ES-I3 (cell line): ENCODE measurements around the gene TRIM15.

Experiments used
- H3K36me3 ChIP-seq: 2 replicates; pipeline ENCODE4 v1.6.1; 2013; ENCODE audit warnings: mild to moderate bottlenecking, low read length, control low read depth, moderate library complexity; ENCODE audit not compliant: insufficient read depth
- H3K4me1 ChIP-seq: 2 replicates; pipeline ENCODE4 v1.6.1; 2013; ENCODE audit warnings: mild to moderate bottlenecking, control low read depth, low read length; ENCODE audit not compliant: insufficient read depth
- H3K9ac ChIP-seq: 2 replicates; pipeline ENCODE4 v1.6.1; 2013; ENCODE audit warnings: low read depth, mild to moderate bottlenecking, low read length, moderate library complexity
- H3K9me3 ChIP-seq: 2 replicates; pipeline ENCODE4 v1.6.1; 2013; ENCODE audit warnings: mild to moderate bottlenecking, low read length, moderate library complexity; ENCODE audit not compliant: control insufficient read depth, insufficient read depth

Gene TRIM15

GRCh38 chr6:30154061-30154460 is 9.3 kb upstream of the TRIM15 start:
- no peaks in the 10 kb centered on the region for H3K9me3 ChIP-seq

DNA sequence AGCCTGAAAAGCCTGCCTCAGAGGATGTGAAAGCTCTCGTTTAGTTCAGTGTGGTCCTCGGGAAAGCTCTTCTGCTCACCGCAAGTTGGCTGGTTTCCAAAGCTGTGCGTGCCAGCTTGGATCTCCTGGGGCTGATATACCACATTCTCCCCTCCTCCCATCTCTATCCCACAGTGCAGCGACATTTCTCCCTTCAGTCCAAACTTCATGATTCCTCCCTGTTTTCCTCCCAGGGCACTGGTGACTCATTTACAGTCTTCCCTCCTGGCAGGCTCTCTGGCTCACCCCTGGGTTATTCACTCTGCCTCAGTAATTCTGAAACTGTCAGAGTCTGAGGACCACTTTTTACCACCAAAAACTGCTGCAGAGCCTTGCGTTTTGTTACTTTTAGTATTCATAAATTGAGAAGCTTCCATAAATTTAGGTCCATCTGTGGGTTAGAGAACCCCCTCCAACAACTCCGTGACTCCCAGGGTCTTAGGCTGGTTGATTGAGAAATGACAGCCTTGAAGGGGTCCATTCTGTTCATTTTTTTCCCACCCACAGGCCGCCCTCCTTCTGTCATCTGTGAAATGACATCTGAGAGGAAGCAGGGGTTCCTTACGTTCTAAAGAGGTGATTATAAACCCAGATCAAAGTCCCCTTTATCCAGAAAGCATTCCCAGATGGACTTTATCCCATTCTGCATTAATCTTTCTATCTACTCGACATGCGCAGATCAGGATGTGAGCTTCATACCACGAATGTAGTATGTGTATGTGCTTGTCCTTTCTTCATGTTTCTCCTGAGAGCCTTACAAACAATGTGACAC is 8.4 kb upstream of the TRIM15 start:
- H3K4me1 ChIP-seq: no peaks in the 10 kb centered on the region; the same call in 1 of the 2 replicates

More at GRCh38 chr6:30154061-30154460, 9.3 kb upstream of the TRIM15 start:
- Histone ChIP-seq H3K9ac (no peak overlapping the region), H3K36me3 (no peaks in the 10 kb centered on the region), H3K4me1 (no peaks in the 10 kb centered on the region; the same call in 1 of the 2 replicates)

DNA sequence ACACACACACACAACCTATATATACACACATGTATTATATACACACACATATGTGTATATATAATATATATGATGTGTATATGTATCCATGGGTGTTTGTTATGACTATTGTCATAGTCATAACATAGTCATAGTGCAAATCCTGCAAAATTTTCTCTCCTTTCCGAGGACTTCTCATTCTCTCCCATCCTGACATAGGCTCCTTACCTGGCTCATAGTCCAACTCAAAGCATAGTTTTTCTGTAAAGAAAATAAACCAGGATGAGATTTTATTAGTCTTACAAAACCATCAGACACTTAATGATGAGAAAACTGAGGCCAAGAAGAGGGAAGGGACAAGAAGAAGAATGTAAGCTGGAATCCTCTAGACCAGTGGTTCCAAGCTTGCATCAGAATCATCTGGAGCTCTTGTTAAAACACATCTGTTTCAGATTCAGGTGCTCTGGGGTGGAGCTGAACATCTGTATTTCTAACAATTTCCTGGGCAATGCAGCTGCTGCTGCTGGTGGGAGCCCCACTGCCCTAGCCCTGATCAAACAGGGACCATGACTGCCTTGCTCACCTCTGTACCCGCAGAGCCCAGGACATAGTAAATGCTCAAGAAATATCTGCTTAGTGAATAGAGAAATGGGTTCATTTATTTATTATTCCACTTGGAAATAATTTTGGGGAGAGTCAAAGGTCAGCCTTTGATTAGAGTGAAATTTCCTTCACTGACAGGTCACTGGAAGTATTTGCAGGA is 7.7 kb upstream of the TRIM15 start:
- Histone ChIP-seq H3K4me1 (no peaks in the 10 kb centered on the region; the same call in 1 of the 2 replicates), H3K36me3 (no peaks in the 10 kb centered on the region), H3K9ac (no peak overlapping the region), H3K9me3 (no peaks in the 10 kb centered on the region)

More for the DNA sequence above, 8.4 kb upstream of the TRIM15 start:
- no peak overlapping the region for H3K9ac ChIP-seq
- no peaks in the 10 kb centered on the region for H3K36me3 ChIP-seq
- H3K9me3 ChIP-seq: no peaks in the 10 kb centered on the region

DNA sequence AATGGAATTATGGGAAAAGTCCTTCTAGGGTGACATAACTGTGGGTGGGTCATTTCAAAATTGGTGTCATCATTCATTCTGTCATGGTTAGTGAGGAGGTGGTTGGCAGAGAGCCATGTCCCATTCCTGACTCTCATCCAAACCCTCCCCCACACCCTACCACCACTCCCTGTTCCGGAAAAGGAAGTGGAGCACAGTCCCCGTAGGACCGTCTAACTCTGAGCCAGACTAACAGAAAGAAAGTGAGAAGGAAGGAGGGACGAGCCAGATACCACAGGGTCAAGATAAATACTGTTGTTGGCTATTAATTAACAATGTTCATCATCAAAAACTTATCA is 7.1 kb upstream of the TRIM15 start:
- Histone ChIP-seq H3K9me3 (no peaks in the 10 kb centered on the region), H3K36me3 (no peaks in the 10 kb centered on the region), H3K9ac (no peak overlapping the region), H3K4me1 (no peaks in the 10 kb centered on the region; the same call in 1 of the 2 replicates)

GRCh38 chr6:30156774-30157173 is 6.6 kb upstream of the TRIM15 start:
- H3K9ac ChIP-seq: no peak overlapping the region
- H3K36me3 ChIP-seq: no peaks in the 10 kb centered on the region
- no peaks in the 10 kb centered on the region for H3K9me3 ChIP-seq

DNA sequence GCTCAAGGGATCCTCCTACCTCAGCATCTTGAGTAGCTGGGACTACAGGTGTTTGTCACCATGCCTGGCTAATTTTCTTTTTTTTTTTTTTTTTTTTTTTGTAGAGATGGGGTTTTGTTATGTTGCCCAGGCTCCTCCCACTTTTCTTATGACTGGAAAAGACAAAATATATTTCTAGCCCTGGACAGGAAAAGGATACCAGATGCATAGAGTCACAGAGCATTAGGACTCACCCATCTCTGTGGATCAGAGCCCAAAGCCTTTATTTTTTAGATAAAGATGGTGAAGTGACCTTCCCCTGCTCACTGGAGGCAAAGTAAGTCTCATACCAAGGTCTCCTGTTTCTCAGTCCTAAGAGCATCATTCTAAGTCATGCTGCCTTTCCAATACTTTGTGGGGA is 5.8 kb upstream of the TRIM15 start:
- no peaks in the 10 kb centered on the region for H3K36me3 ChIP-seq
- no peaks in the 10 kb centered on the region; the same call in 1 of the 2 replicates for H3K4me1 ChIP-seq
- no peak overlapping the region for H3K9ac ChIP-seq
- no peaks in the 10 kb centered on the region for H3K9me3 ChIP-seq

More at GRCh38 chr6:30156774-30157173, 6.6 kb upstream of the TRIM15 start:
- H3K4me1 ChIP-seq: no peaks in the 10 kb centered on the region; the same call in 1 of the 2 replicates

DNA sequence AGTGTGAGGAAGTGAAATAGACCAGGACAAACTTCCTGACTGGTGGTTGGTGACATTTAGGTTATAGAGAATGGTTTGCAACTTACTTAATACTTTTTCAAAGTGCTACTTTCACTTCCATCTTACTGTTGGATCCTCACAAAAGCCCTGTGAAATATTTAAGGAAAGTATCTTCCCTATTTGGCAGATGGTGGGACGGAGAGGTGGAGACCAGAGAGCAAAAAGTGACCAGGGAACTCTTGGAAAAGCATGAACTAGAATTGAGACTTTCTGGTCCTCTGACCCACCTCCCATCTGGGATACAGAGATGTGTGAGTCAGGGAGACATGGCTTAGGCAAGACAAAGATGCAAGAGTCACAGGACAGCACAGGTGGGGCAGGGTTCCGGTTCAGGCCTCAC is 5.3 kb upstream of the TRIM15 start:
- H3K9me3 ChIP-seq: no peaks in the 10 kb centered on the region
- no peak overlapping the region for H3K9ac ChIP-seq
- H3K36me3 ChIP-seq: no peaks in the 10 kb centered on the region
- H3K4me1 ChIP-seq: no peaks in the 10 kb centered on the region; the same call in 1 of the 2 replicates

GRCh38 chr6:30158475-30159040 is 4.8 kb upstream of the TRIM15 start:
- H3K9ac ChIP-seq: no peak overlapping the region
- H3K4me1 ChIP-seq: no peaks in the 10 kb centered on the region; the same call in 1 of the 2 replicates
- H3K36me3 ChIP-seq: no peaks in the 10 kb centered on the region
- no peaks in the 10 kb centered on the region for H3K9me3 ChIP-seq

DNA sequence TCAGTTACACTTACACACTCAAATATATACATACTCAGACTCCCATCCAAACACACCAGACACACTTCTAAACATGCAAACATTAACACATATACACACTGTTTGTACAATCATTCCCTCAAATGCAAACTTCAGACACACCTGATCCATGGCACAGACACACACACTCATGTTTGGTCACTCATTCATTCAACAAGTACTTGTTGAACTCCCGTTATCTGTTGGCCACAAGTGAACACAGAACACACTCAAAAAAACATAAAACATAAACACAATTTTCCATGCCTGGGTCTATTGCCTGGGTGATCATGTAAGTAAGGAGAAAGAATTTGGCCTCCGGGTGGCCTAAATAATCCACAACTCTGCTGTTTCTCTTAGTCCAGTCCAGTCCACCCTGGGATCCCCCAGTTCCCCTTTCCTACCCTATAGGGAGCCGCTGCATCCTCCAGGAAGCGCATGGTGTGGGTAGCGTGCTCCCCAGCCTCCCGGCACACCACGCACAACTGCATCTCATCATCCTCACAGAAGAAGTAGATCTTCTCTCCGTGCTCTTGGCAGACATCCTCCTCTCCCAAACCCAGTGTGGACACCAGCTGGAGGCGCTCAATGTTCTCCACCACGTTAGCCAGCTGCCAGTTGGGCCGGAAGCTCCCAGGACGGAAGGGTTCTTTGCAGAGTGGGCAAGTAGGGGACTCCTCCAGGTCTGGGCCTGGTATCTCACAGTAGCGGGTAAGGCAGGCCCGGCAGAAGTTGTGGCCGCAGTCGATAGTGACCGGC is 3.1 kb upstream of the TRIM15 start:
- Histone ChIP-seq H3K4me1 (no peaks in the 10 kb centered on the region), H3K9ac (no peak overlapping the region), H3K36me3 (no peaks in the 10 kb centered on the region), H3K9me3 (no peaks in the 10 kb centered on the region)

DNA sequence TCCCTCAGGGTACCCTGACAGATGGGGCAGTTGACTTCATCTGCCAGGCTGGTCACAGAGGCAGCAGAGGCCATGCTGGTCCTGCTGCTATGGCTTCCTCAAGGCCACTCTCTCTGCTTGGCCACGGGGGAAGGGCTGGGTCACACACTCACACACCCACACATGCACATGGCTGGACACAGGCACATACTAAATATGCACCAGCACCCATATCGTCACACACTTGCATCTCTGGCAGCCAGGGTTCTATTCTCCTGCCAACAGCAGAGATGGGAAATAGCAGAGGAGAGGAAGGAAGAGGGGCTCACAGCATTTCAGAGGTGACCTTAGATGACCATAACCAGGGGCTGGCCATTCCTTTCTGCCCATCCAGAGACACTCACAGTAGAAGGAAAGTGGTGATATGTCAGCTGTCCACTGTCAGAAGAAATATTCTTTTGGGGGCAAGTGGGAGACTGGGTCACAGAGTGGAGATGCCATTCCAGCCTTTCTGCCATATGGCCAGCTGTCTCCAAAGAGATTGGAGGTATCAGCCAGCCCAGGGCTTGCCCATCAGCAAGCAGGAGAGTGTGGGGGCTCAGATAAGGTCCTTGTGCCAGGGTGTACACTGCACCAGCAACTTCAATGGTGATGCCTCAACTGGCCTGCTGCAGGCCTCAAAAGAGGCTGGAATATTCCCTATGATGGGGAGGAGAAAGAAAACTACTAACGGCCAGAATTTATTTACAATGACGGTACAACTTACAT is 2.4 kb upstream of the TRIM15 start, which contains the start of gene TRIM10:
Gene TRIM10, minus strand, starts transcription at position 427 of the 747 bp plus-strand sequence. Its CDS starts 353 bp downstream, at position 74.
- no peaks in the 10 kb centered on the region for H3K36me3 ChIP-seq
- no peaks in the 10 kb centered on the region for H3K4me1 ChIP-seq
- H3K9me3 ChIP-seq: no peaks in the 10 kb centered on the region
- H3K9ac ChIP-seq: no peak within 1 kb of the TSS

DNA sequence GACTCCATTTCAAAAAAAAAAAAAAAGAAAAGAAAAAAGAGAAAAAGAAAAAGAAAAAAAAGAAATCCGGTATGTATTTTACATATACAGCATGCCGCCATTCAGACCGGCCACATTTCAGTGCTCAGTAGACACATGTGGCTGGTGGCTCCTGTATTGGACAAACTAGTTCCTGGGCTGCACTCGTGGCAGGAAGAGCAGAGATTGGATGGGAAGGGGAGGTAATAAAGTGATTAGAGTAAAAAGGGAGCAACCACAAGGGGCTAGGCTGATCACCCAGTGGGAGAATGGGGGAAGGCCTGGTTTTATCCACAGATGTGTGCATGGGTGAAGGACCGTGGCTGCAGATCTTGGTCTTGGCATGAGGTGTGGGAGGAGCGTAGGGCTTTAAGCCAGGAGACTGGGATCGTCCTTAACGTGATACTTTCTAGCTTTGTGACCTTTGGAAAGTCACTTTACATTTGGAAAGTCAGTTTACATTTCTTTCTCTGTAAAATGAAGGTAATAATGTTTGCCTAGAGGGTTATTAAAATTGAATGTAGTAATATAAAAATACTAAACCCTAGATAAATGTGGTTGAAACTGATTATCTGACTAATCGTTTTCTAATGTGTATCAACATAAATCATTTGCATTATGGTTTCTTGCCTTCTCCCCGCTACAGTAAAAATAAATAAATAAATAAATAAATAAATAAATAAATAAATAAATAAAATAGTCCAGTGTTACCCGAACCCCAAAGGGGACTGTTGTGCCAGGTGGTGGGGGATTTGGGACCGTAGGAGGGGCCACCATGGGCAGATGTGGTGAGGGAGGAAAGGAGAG is 869 bp upstream of the TRIM15 start:
- Histone ChIP-seq H3K4me1 (no peaks in the 10 kb centered on the region), H3K36me3 (no peaks in the 10 kb centered on the region), H3K9ac (no peak overlapping the region), H3K9me3 (no peaks in the 10 kb centered on the region)

- Histone ChIP-seq H3K9me3 (no peaks in the 10 kb centered on the region), H3K36me3 (no peaks in the 10 kb centered on the region), H3K4me1 (no peaks in the 10 kb centered on the region), H3K9ac (no peak overlapping the region)
These were observed 740 bp downstream of the TRIM15 start for GRCh38 chr6:30163918-30164654.
